HL-60 (cell line): Measurements from ENCODE around the gene ERBB4.

Experiments
- DNase-seq, 2 experiments: peaks; one replicate each; pipeline ENCODE4 v3.0.0-alpha.2; 2010 to 2020; ENCODE audit warnings: low read depth in 1 of 2, low spot score in 1 of 2
- H3K27ac ChIP-seq: fragments of 250-450 bp; sonication (Bioruptor Pico); replicated peaks from 2 replicates; pipeline ENCODE4 v1.5.1; 2020; ENCODE audit warnings: mild to moderate bottlenecking, moderate library complexity
- H3K27me3 ChIP-seq: fragments of 250-450 bp; sonication (Bioruptor Pico); 2 replicates; pipeline ENCODE4 v1.5.1; 2021; ENCODE audit warnings: mild to moderate bottlenecking, moderate library complexity; ENCODE audit not compliant: insufficient read depth, poor library complexity, severe bottlenecking
- H3K4me3 ChIP-seq: replicated peaks from 2 replicates; pipeline ENCODE4 v1.5.1; 2011; ENCODE audit warnings: mild to moderate bottlenecking, control low read depth, low read length; ENCODE audit not compliant: insufficient read depth
- CTCF ChIP-seq: IDR thresholded peaks from one replicate; pipeline ENCODE4 v1.5.1; 2011; ENCODE audit warnings: low read length, control low read depth, inconsistent platforms; ENCODE audit not compliant: insufficient read depth
- GABPA ChIP-seq: IDR thresholded peaks from 2 replicates; pipeline ENCODE4 v1.6.1; 2012; ENCODE audit warnings: low read depth
- POLR2AphosphoS5 ChIP-seq: IDR thresholded peaks from 2 replicates; pipeline ENCODE4 v1.6.1; 2012; ENCODE audit warnings: low read depth
- REST ChIP-seq: IDR thresholded peaks from 2 replicates; pipeline ENCODE4 v1.6.1; 2012; ENCODE audit warnings: low read depth; ENCODE audit not compliant: insufficient replicate concordance
- SPI1 ChIP-seq: IDR thresholded peaks from 2 replicates; pipeline ENCODE4 v1.6.1; 2012; ENCODE audit warnings: low read depth, mild to moderate bottlenecking, borderline replicate concordance

ERBB4 gene

GRCh38 chr2:212288308-212288707, 250.3 kb downstream of the ERBB4 start:
- DNase-seq = no peak
- H3K4me3 ChIP-seq = no peak overlapping the region
- H3K27ac ChIP-seq = no peak overlapping the region
- H3K27me3 ChIP-seq = no peaks in the 10 kb centered on the region
- no peak for TF ChIP-seq REST
- TF ChIP-seq GABPA = no peak
- TF ChIP-seq CTCF = no peak
- no peak for TF ChIP-seq POLR2AphosphoS5
- TF ChIP-seq SPI1 = no peak

GRCh38 chr2:212284166-212284565, 254.4 kb downstream of the ERBB4 start:
- H3K27me3 ChIP-seq = no peaks in the 10 kb centered on the region
- DNase-seq = no peak
- H3K27ac ChIP-seq = no peak overlapping the region

DNA sequence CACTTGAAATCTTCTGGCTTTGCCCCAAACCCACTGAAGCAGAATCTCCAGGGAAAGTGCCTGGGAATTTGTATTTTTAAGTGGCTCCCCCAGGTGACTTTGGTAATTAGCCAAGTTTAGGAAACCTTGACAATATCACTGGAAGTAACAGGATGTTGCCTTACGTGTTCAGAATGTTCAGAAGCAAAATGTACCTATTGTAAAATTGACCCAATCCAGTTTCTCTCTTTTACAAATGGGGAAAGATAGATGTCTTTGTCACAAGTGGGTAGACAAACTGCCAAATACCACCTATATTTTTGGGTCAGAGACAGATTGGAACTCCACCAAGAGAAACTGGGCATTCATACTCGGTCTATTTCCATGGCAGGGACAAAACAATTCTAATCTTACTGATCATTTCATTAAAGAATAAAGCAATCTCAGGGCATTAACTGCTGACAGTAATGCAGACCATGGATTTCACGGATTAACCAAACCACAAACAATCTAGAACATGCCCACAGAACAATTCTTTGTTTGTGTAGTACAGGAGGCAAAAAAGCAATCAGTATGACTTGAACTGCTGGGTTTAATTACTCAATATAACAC, 255.8 kb downstream of the ERBB4 start:
- no peak for DNase-seq
- no peak for TF ChIP-seq POLR2AphosphoS5
- H3K27me3 ChIP-seq = no peaks in the 10 kb centered on the region

More at GRCh38 chr2:212284166-212284565, 254.4 kb downstream of the ERBB4 start:
- H3K4me3 ChIP-seq = no peak overlapping the region
- TF ChIP-seq POLR2AphosphoS5 (no peak), CTCF (no peak), GABPA (no peak), REST (no peak), SPI1 (no peak)

GRCh38 chr2:212276813-212277212, 261.8 kb downstream of the ERBB4 start:
- Histone ChIP-seq H3K4me3 (no peak overlapping the region), H3K27me3 (no peaks in the 10 kb centered on the region), H3K27ac (no peak overlapping the region)
- TF ChIP-seq GABPA = no peak
- DNase-seq = no peak

More for the DNA sequence above, 255.8 kb downstream of the ERBB4 start:
- no peak overlapping the region for H3K27ac ChIP-seq
- H3K4me3 ChIP-seq = no peak overlapping the region

DNA sequence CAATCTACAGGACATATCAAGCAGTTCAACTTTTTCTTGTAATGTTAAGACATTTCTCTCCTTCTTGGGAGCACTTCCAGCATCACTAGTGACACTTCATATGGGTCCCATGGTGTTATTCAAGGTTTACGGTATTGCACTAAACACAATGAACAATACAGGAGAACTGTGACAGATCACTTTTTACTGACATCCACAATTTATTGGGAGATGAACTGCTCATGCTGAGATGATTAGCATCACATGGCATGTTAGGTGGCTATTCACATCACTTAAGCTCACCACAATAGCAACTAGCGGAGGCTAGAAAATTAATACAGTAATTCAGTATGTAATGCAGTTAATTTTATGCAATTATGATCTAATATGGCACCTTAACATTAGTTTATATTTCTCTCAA, 264.4 kb downstream of the ERBB4 start:
- no peak overlapping the region for H3K27ac ChIP-seq
- DNase-seq = no peak
- H3K27me3 ChIP-seq = no peaks in the 10 kb centered on the region
- TF ChIP-seq REST (no peak), SPI1 (no peak), GABPA (no peak), CTCF (no peak), POLR2AphosphoS5 (no peak)
- no peak overlapping the region for H3K4me3 ChIP-seq
